NCI-H460 (cell line): ENCODE data around the gene GALNTL6. TPM values are rescaled to one million over a fixed set of nuclear protein-coding genes. Genes with fewer than 3 reads are reported as not detected.

Source experiments
- DNase-seq: peaks from one replicate; pipeline ENCODE4 v3.0.0-alpha.2; 2016; ENCODE audit warnings: low read depth; ENCODE audit errors: extremely low read depth
- total RNA-seq: library from RNA; depleted of rRNA; stranded (reverse); fragments of >200 nt; shearing (Covaris generic); gene quantifications from 2 replicates; pipeline ENCODE4 v1.2.3, GENCODE V29; 2014

The GALNTL6 gene
- total RNA-seq, 1 experiment from 2014 or later: 0.57 TPM

DNA sequence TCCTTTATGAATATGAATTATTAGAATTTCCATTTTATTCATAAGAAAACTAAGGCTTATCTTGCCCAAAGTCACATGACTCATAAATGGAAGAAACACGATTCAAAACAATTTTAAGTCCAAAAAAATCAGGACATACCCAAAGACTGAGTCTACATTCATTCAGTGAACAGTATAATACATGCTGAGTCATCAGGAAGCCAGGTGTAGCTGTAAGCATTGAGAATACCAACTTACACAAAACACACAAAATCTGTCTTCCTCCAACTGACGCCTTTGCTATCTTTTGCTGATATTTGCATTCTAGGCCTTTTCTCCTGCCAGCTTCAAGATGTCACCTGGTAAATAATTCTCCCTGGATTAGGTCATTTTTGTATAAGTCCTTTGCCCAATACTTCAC lies 835.3 kb downstream of the GALNTL6 start:
- DNase-seq: no peak

GRCh38 chr4:172649143-172649542 lies 835.9 kb downstream of the GALNTL6 start:
- no peak for DNase-seq

DNA sequence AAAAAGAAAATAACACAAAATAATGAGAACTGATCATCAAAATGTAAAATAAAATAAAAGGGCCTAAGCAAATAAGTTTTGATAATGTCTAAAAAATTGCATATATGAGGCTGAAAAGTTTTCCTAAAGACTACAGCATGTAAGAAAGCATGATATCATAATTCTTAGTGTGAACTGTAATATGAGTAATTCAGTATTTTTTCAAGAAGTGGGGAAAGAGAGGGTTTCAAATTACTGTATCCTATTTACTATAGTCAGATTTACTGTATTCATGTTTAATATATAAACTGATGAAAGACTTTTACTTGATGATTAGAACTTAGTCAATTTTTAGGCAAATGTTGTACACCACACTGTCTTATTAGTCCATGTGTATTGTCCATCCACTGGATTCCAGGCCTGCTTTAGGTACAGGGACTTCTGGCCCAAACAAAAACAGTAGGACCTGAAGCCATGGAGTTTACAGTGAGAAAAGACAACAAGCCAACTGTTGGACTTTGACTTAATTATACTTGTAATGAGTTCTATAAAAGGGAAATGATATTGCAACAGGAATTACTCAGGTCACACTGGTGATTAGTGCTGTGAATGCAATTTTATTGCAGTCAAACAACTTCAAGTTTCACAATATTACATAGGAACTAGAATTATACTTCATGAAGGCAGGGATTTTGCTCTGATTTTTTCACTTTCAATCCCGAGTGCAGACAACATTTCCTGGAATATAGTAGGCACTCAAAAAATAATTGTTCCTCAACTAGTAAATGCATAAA lies 837.7 kb downstream of the GALNTL6 start:
- no peak for DNase-seq

- DNase-seq: no peak
Observed at GRCh38 chr4:172651961-172652360, 838.8 kb downstream of the GALNTL6 start.

GRCh38 chr4:172652369-172652768 lies 839.2 kb downstream of the GALNTL6 start:
- DNase-seq: no peak

- DNase-seq: no peak
Observed at GRCh38 chr4:172653676-172654075, 840.5 kb downstream of the GALNTL6 start.

GRCh38 chr4:172654457-172654856 lies 841.3 kb downstream of the GALNTL6 start:
- no peak for DNase-seq

DNA sequence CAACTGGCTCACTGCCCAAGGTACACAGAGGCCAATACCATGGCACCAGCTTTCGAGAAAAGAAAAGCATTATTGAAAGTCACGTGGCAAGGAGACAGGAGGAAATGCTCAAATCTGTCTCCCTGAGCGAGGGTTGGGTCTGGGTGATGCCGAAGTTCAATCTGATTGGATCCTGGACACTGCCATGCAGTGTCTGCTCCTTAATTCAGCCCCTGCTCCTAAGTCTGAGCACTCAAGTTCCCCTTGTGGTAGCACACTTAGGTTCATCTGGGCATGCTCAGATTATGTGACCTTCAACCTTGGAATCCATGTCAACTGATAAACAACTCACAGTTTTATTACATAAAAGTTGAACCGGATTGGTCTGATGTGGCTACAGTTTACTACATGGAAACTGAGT lies 842.9 kb downstream of the GALNTL6 start:
- no peak for DNase-seq

DNA sequence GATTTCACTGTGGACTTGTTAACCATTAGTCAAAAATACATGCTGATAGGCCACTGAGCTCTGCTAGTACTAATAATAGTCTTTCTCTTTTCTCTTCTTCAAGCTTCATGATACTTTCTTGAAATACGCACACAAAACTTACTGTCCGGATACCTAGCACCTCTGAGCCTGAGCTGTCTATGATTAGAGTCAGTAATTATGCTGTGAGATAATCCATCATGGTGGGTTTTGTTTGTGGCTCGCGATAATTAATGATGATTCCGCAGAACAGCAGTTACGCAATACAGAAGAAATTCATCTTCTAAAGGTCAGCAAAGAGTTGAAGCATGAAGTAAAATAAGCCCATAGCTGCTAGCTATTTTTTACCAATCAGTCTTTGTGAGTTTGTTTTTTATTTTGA lies 843.9 kb downstream of the GALNTL6 start:
- DNase-seq: no peak

DNA sequence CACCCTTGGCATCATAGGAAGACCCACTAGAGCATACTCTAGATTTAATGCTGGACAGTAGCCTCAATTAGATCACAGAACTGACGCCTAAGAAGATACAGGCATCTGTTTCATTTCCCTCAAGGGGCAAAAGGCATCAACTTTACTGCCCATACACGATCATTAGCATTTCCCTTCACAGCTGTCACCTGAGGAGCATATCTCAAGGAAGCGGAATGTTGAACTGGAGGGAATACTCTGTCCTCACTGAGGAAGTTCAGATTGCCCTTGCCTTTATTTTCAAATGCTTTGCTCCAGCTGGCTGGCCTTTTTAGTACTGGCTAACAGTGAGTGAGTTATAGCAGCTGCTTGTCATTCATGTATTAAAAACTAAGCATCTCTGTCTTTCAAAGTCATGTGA lies 847.0 kb downstream of the GALNTL6 start:
- no peak for DNase-seq

- no peak for DNase-seq
Observed at GRCh38 chr4:172662113-172662512, 848.9 kb downstream of the GALNTL6 start.

DNA sequence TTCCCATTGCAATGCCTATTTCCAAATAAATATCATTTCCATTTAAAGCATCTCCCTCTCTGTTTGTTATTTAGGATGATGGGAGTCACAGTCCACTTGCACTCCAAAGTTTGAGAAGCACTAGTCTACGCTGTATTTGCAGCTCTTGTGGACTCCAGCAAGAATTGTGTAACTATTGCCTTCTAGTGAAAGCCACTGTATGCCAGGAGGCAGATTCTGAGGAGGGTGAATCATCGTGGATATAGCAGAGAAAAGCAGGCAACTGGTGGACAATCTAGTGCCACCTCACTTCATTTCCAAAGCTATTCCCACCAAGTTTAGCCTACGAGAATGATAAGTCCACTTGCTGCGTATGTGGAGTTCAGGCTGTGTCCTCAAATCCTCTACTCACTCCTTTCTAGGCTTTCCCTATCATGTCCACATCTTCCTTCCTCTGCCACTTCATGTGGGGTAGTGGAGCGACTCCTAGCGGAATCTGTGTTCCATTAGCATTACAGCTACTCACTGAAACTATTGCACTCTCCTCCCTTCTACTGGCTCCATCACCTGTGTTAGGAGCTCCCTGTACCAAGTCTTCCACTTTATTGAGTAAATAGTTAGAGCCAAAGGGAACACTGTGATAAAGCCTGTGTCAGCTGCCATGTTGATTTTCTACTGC lies 853.6 kb downstream of the GALNTL6 start:
- no peak for DNase-seq

- DNase-seq: no peak
Observed at GRCh38 chr4:172674811-172675210, 861.6 kb downstream of the GALNTL6 start.

DNA sequence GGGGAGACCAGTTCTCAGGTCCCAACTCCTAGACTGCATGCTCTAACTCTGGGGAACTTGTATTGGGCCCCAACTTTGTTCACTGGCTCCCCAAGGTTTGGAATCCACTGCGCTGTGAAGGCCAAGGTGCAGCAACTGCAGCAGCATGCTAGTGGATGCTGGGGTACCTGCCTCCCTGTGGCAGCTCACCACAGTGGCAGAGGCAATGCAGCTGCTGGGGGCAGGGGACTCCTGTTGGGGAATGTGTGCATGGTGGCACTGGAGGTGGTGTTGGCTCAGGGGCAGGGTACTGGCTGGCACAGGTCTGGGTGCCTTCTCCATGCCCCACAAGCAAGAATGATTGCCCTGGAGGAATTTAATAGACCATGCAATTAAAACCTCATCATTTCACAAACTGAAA lies 862.0 kb downstream of the GALNTL6 start:
- no peak for DNase-seq

GRCh38 chr4:172680691-172681090 lies 867.5 kb downstream of the GALNTL6 start:
- DNase-seq: no peak

- DNase-seq: no peak
Observed at GRCh38 chr4:172683021-172683420, 869.8 kb downstream of the GALNTL6 start.

DNA sequence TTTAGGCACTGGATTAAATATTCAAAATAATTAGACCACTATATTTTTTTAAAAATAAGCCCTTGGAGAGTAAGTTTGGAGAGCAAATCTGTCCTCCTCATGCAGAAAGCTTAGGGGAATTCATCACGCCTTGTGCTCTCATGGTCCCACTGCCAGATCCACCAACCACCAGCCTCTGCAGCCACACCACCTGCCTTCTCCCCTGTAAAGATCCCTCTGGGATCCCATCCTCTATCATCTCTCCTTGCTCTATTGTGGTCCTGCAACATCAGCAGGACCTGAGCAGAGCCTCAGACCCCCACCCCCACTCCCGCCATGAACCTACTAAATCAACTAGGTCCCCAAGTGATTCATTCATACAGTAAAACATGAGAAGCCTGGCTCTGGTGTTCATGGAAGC lies 872.8 kb downstream of the GALNTL6 start:
- no peak for DNase-seq

DNA sequence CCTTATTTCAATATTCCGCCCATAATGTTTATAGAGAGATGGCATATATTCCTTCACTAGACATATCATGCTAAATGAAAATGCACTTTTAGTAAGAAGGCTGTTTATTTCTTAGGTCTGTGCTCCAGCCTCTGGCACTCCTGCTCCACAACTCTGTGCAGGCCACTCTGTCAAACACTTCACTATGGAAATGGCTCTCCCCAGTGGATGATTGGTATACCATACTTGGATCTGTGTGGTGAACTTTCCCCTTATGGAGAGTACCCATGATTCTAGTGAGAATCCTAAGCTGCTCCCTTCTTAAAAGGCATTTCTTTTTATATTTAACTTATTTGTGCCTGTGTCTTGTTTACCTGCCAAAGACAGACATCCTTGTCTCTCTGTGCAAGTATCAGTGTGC lies 875.3 kb downstream of the GALNTL6 start:
- no peak for DNase-seq

GRCh38 chr4:172691552-172691951 lies 878.3 kb downstream of the GALNTL6 start:
- DNase-seq: no peak

- no peak for DNase-seq
Observed at GRCh38 chr4:172692701-172693100, 879.5 kb downstream of the GALNTL6 start.

GRCh38 chr4:172698256-172698655 lies 885.1 kb downstream of the GALNTL6 start:
- DNase-seq: no peak

DNA sequence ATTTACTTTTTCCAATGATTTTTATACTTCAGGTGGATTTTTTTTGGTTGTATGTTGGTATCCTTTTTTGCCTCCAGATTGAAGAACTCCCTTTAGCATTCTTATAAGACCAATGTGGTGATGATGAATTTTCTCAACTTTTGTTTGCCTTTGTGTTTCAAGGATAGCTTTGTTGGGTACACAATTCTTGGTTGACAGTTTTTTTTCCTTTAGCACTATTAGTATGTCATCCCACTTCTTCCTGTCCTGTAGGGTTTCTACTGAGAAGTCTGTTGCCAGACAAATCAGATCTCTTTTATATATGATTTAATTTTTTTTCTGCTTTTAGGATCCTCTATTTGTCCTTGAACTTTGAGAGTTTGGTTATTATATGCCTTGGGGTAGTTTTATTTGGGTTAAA lies 892.4 kb downstream of the GALNTL6 start:
- DNase-seq: no peak
